DND-41 (cell line): ENCODE data around the gene SLC19A3.

Source experiments
- EZH2 ChIP-seq: IDR thresholded peaks from 3 replicates; pipeline ENCODE4 v1.6.1; 2012; ENCODE audit warnings: borderline replicate concordance, low read depth, mild to moderate bottlenecking, moderate library complexity, low read length, inconsistent platforms; ENCODE audit not compliant: severe bottlenecking
- TF ChIP-seq, protein P1 (sequence below): IDR thresholded peaks from 2 replicates; pipeline ENCODE4 v1.5.1; 2012; ENCODE audit warnings: borderline replicate concordance, low read length, moderate library complexity, mild to moderate bottlenecking; ENCODE audit not compliant: poor library complexity, severe bottlenecking; ENCODE audit errors: extremely low read depth

- TF ChIP-seq, protein P1, sequence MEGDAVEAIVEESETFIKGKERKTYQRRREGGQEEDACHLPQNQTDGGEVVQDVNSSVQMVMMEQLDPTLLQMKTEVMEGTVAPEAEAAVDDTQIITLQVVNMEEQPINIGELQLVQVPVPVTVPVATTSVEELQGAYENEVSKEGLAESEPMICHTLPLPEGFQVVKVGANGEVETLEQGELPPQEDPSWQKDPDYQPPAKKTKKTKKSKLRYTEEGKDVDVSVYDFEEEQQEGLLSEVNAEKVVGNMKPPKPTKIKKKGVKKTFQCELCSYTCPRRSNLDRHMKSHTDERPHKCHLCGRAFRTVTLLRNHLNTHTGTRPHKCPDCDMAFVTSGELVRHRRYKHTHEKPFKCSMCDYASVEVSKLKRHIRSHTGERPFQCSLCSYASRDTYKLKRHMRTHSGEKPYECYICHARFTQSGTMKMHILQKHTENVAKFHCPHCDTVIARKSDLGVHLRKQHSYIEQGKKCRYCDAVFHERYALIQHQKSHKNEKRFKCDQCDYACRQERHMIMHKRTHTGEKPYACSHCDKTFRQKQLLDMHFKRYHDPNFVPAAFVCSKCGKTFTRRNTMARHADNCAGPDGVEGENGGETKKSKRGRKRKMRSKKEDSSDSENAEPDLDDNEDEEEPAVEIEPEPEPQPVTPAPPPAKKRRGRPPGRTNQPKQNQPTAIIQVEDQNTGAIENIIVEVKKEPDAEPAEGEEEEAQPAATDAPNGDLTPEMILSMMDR: no peak
- TF ChIP-seq EZH2: no peak
Measured at GRCh38 chr2:227739351-227739750, 21.5 kb upstream of the SLC19A3 start.
